Hepatocyte (in vitro differentiated cells): ENCODE results near the gene SBF1. TPM values are rescaled to one million over a fixed set of nuclear protein-coding genes. Genes with fewer than 3 reads are reported as not detected.

Experiments
- DNase-seq: peaks from one replicate; pipeline ENCODE4 v3.0.0-alpha.2; 2016; ENCODE audit warnings: low spot score
- H2AFZ ChIP-seq: fragments of 200-600 bp; sonication (generic); 2 replicates; pipeline ENCODE4 v1.6.0; 2016; ENCODE audit warnings: antibody characterized with exemption, mild to moderate bottlenecking
- H3K27ac ChIP-seq: fragments of 200-600 bp; sonication (generic); 2 replicates; pipeline ENCODE4 v1.5.1; 2016; ENCODE audit warnings: mild to moderate bottlenecking
- H3K27me3 ChIP-seq: fragments of 200-600 bp; sonication (generic); 2 replicates; pipeline ENCODE4 v1.6.1; 2016
- H3K36me3 ChIP-seq: fragments of 200-600 bp; sonication (generic); replicated peaks from 2 replicates; pipeline ENCODE4 v1.5.1; 2016; ENCODE audit warnings: low read depth; ENCODE audit not compliant: insufficient read depth
- H3K4me1 ChIP-seq: fragments of 200-600 bp; sonication (generic); 2 replicates; pipeline ENCODE4 v1.5.1; 2016; ENCODE audit warnings: mild to moderate bottlenecking, moderate library complexity; ENCODE audit not compliant: insufficient read depth
- H3K4me2 ChIP-seq: fragments of 200-600 bp; sonication (generic); 2 replicates; pipeline ENCODE4 v1.6.0; 2016
- H3K4me3 ChIP-seq: fragments of 200-600 bp; sonication (generic); 2 replicates; pipeline ENCODE4 v1.5.1; 2016; ENCODE audit warnings: mild to moderate bottlenecking
- H3K79me2 ChIP-seq: fragments of 200-600 bp; sonication (generic); 2 replicates; pipeline ENCODE4 v1.6.0; 2017; ENCODE audit warnings: mild to moderate bottlenecking
- H3K9me2 ChIP-seq: fragments of 200-600 bp; sonication (generic); replicated peaks from 2 replicates; pipeline ENCODE4 v1.6.0; 2017; ENCODE audit warnings: mild to moderate bottlenecking; ENCODE audit not compliant: insufficient read depth
- H3K9me3 ChIP-seq: fragments of 200-600 bp; sonication (generic); 2 replicates; pipeline ENCODE4 v1.5.1; 2016; ENCODE audit warnings: low read depth, mild to moderate bottlenecking
- H4K20me1 ChIP-seq: fragments of 200-600 bp; sonication (generic); 2 replicates; pipeline ENCODE4 v1.6.0; 2016; ENCODE audit warnings: mild to moderate bottlenecking; ENCODE audit not compliant: insufficient read depth, poor library complexity, severe bottlenecking
- CTCF ChIP-seq: fragments of 200-600 bp; sonication (generic); IDR thresholded peaks from 2 replicates; pipeline ENCODE4 v1.5.1; 2016; ENCODE audit warnings: antibody characterized with exemption, mild to moderate bottlenecking; ENCODE audit not compliant: poor library complexity
- EZH2 ChIP-seq: fragments of 200-600 bp; sonication (generic); IDR thresholded peaks from 2 replicates; pipeline ENCODE4 v1.6.1; 2016; ENCODE audit warnings: antibody characterized with exemption, mild to moderate bottlenecking, borderline replicate concordance
- EZH2phosphoT487 ChIP-seq: fragments of 200-600 bp; sonication (generic); IDR thresholded peaks from one replicate; pipeline ENCODE4 v1.6.1; 2018; ENCODE audit warnings: antibody characterized with exemption, mild to moderate bottlenecking, low read depth, moderate library complexity; ENCODE audit not compliant: unreplicated experiment, severe bottlenecking
- WGBS: methylation state at CpG from one replicate; pipeline ENCODE4 v1.1.6; 2016; ENCODE audit warnings: low lambda C conversion rate; ENCODE audit errors: missing lambda C conversion rate; 5-methylcytosine and 5-hydroxymethylcytosine counted together
- polyA plus RNA-seq: library from polyadenylated mRNA; unstranded; fragments of >200 nt; fragmentation: Nextera tagmentation; extraction: Ambion mirVana; gene quantifications from 2 replicates; pipeline ENCODE4 v1.2.1, GENCODE V29; 2016
- total RNA-seq: library from RNA; depleted of rRNA; stranded (reverse); fragments of >200 nt; gene quantifications from 2 replicates; pipeline ENCODE4 v1.2.3, GENCODE V29; 2014

SBF1 gene
- total and polyA plus RNA-seq, 2 experiments from 2014 or later: 34.5 to 49.5 TPM

- Histone ChIP-seq H2AFZ (no peak overlapping the region), H3K27me3 (no peaks in the 10 kb centered on the region), H3K4me3 (no peak overlapping the region), H3K4me1 (no peaks in the 10 kb centered on the region), H3K9me2 (no peaks in the 10 kb centered on the region), H3K36me3 (peaks cover 3% of the 10 kb centered on the region), H4K20me1 (no peaks in the 10 kb centered on the region), H3K9me3 (no peaks in the 10 kb centered on the region), H3K27ac (no peak overlapping the region), H3K79me2 (no peaks in the 10 kb centered on the region), H3K4me2 (no peak overlapping the region)
- WGBS: 97% methylated on average over 9 of the region's 9 CpGs
- no peak for DNase-seq
- TF ChIP-seq CTCF (no peak), EZH2 (no peak), EZH2phosphoT487 (no peak)
Observed at GRCh38 chr22:50419116-50419515, 55.7 kb downstream of the SBF1 start.

- Histone ChIP-seq H3K36me3 (peaks cover 3% of the 10 kb centered on the region), H3K27ac (no peak overlapping the region), H3K4me1 (no peaks in the 10 kb centered on the region), H3K4me3 (no peak overlapping the region), H3K9me3 (no peaks in the 10 kb centered on the region), H3K27me3 (no peaks in the 10 kb centered on the region), H2AFZ (no peak overlapping the region), H3K79me2 (no peaks in the 10 kb centered on the region), H3K4me2 (no peak overlapping the region), H3K9me2 (no peaks in the 10 kb centered on the region), H4K20me1 (no peaks in the 10 kb centered on the region)
- WGBS: 98% methylated on average over 5 of the region's 5 CpGs
- TF ChIP-seq CTCF: no peak
- TF ChIP-seq EZH2: no peak
- TF ChIP-seq EZH2phosphoT487: no peak
- DNase-seq: no peak
Observed at GRCh38 chr22:50418624-50419023, 56.2 kb downstream of the SBF1 start.

- WGBS: 93% methylated on average over 13 of the region's 13 CpGs
- Histone ChIP-seq H4K20me1 (no peaks in the 10 kb centered on the region), H3K9me3 (no peaks in the 10 kb centered on the region), H2AFZ (no peak overlapping the region), H3K36me3 (peaks cover 3% of the 10 kb centered on the region), H3K27me3 (no peaks in the 10 kb centered on the region), H3K9me2 (no peaks in the 10 kb centered on the region), H3K4me2 (no peak overlapping the region), H3K79me2 (no peaks in the 10 kb centered on the region), H3K4me1 (no peaks in the 10 kb centered on the region), H3K4me3 (no peak overlapping the region), H3K27ac (no peak overlapping the region)
- no peak for DNase-seq
- TF ChIP-seq EZH2phosphoT487 (no peak), CTCF (no peak)
Observed at GRCh38 chr22:50417411-50418210, 57.2 kb downstream of the SBF1 start.
